HCT116 (cell line): ENCODE measurements around the gene DNAH10. TPM values are rescaled to one million over a fixed set of nuclear protein-coding genes. Genes with fewer than 3 reads are reported as not detected.

ENCODE experiments used
- ATAC-seq: fragments of 200-7000 bp; cut with Tn5 transposase; 2 replicates; pipeline ENCODE4 v1.9.1; 2020; ENCODE audit warnings: mild to moderate bottlenecking, moderate library complexity
- BruUV-seq: library from RNA; stranded (reverse); fragments of 400-500 nt; replicated peaks from 2 replicates; lab custom pipeline; 2021; lab: Mats Ljungman, UMichigan
- CTCF ChIA-PET: fragments of 300-600 bp; sonication (Branson Sonifier 250); formaldehyde crosslinking; loops from one replicate; lab custom pipeline; 2021; ENCODE audit warnings: antibody characterized with exemption; lab: Charles Lee
- POLR2A ChIA-PET: fragments of 300-600, 350-600 bp; sonication (Branson Sonifier 250); formaldehyde crosslinking; loops from one replicate; lab custom pipeline; 2021; ENCODE audit warnings: antibody characterized with exemption; lab: Charles Lee
- RAD21 ChIA-PET, 2 experiments: fragments of 300-600 bp; sonication (Branson Sonifier 250); formaldehyde crosslinking; loops; one replicate each; lab custom pipeline; 2023; ENCODE audit warnings: low total read pairs in 2 of 2; ENCODE audit not compliant: uncharacterized antibody in 2 of 2, unreplicated experiment in 2 of 2, low non-redundant PET in 1 of 2; lab: Charles Lee
- DNase-seq: peaks from one replicate; pipeline ENCODE4 v3.0.0-alpha.2; 2010; ENCODE audit warnings: low read depth, low spot score
- H2AFZ ChIP-seq: fragments of 200-600 bp; shearing (Covaris generic), sonication (generic); 2 replicates; pipeline ENCODE4 v1.6.1; 2017; ENCODE audit warnings: low read depth, mixed run types, mixed read lengths, antibody characterized with exemption, low read length; ENCODE audit not compliant: poor library complexity, severe bottlenecking
- H3K27ac ChIP-seq: 2 replicates; pipeline ENCODE4 v1.5.1; 2012; ENCODE audit warnings: low read depth, low read length
- H3K27me3 ChIP-seq: fragments of 200-600 bp; sonication (generic); 2 replicates; pipeline ENCODE4 v1.6.1; 2016; ENCODE audit warnings: mixed run types, low read length, mixed read lengths; ENCODE audit not compliant: insufficient read depth
- H3K36me3 ChIP-seq, 2 experiments: fragments of 200-500 bp in 1 of 2; fragments of 200-600 bp in 1 of 2; sonication (Bioruptor generic) in 1 of 2; sonication (generic) in 1 of 2; 2 replicates each; pipeline versions ENCODE4 v1.5.1 to v1.6.1; 2014 to 2016; ENCODE audit warnings: low read length in 2 of 2, inconsistent platforms in 1 of 2, mixed read lengths in 1 of 2, mixed run types in 1 of 2; ENCODE audit not compliant: insufficient read depth in 2 of 2, control insufficient read depth in 1 of 2
- H3K4me1 ChIP-seq, 2 experiments: fragments of 200-600 bp in 1 of 2; sonication (generic) in 1 of 2; 2 replicates each; pipeline versions ENCODE4 v1.5.1 to v1.6.1; 2012 to 2017; ENCODE audit warnings: low read length in 2 of 2, inconsistent platforms in 1 of 2, mild to moderate bottlenecking in 1 of 2, mixed read lengths in 1 of 2, mixed run types in 1 of 2, moderate library complexity in 1 of 2; ENCODE audit not compliant: insufficient read depth in 2 of 2, control insufficient read depth in 1 of 2
- H3K4me2 ChIP-seq: fragments of 200-600 bp; sonication (generic); 2 replicates; pipeline ENCODE4 v1.6.1; 2017; ENCODE audit warnings: mixed run types, low read length, mixed read lengths
- H3K4me3 ChIP-seq, 2 experiments: fragments of 200-600 bp in 1 of 2; sonication (generic) in 1 of 2; replicated peaks in 1 of 2; 2 replicates each; pipeline ENCODE4 v1.5.1; 2011 to 2016; ENCODE audit warnings: low read length in 2 of 2, control low read depth in 1 of 2, low read depth in 1 of 2, mild to moderate bottlenecking in 1 of 2, mixed read lengths in 1 of 2, mixed run types in 1 of 2
- H3K79me2 ChIP-seq: fragments of 200-600 bp; sonication (generic); 2 replicates; pipeline ENCODE4 v1.6.1; 2017; ENCODE audit warnings: mild to moderate bottlenecking, mixed run types, low read length, moderate library complexity, mixed read lengths; ENCODE audit not compliant: insufficient read depth
- H3K9ac ChIP-seq: fragments of 200-600 bp; sonication (generic); 2 replicates; pipeline ENCODE4 v1.6.1; 2016; ENCODE audit warnings: low read length, mixed read lengths
- H3K9me2 ChIP-seq: fragments of 200-600 bp; sonication (generic), shearing (Covaris generic); 2 replicates; pipeline ENCODE4 v1.6.1; 2017; ENCODE audit warnings: mixed run types, mild to moderate bottlenecking, moderate library complexity; ENCODE audit not compliant: insufficient read depth
- H3K9me3 ChIP-seq, 2 experiments: fragments of 200-500 bp in 1 of 2; fragments of 200-600 bp in 1 of 2; sonication (Bioruptor generic) in 1 of 2; sonication (generic) in 1 of 2; 2 replicates each; pipeline ENCODE4 v1.6.1; 2014 to 2017; ENCODE audit warnings: low read length in 2 of 2, mixed read lengths in 2 of 2, inconsistent platforms in 1 of 2, low read depth in 1 of 2, mild to moderate bottlenecking in 1 of 2, mixed run types in 1 of 2, moderate library complexity in 1 of 2; ENCODE audit not compliant: control insufficient read depth in 1 of 2, insufficient read depth in 1 of 2
- H4K20me1 ChIP-seq: fragments of 200-600 bp; sonication (generic), shearing (Covaris generic); 2 replicates; pipeline ENCODE4 v1.6.1; 2017; ENCODE audit warnings: mixed run types, mild to moderate bottlenecking, moderate library complexity; ENCODE audit not compliant: insufficient read depth
- CEBPB ChIP-seq: IDR thresholded peaks from 2 replicates; pipeline ENCODE4 v1.6.1; 2012; ENCODE audit warnings: low read depth
- ELF1 ChIP-seq: IDR thresholded peaks from 2 replicates; pipeline ENCODE4 v1.6.1; 2012; ENCODE audit warnings: low read depth, borderline replicate concordance
- EZH2phosphoT487 ChIP-seq: fragments of 200-600 bp; IDR thresholded peaks from 2 replicates; pipeline ENCODE4 v1.6.1; 2018; ENCODE audit warnings: antibody characterized with exemption, borderline replicate concordance
- FOSL1 ChIP-seq: IDR thresholded peaks from 2 replicates; pipeline ENCODE4 v1.6.1; 2012; ENCODE audit warnings: low read depth
- JUND ChIP-seq: IDR thresholded peaks from 2 replicates; pipeline ENCODE4 v1.6.1; 2012
- RAD21 ChIP-seq: IDR thresholded peaks from 2 replicates; pipeline ENCODE4 v1.6.1; 2012; ENCODE audit warnings: low read depth, mild to moderate bottlenecking
- SRF ChIP-seq: IDR thresholded peaks from 2 replicates; pipeline ENCODE4 v1.6.1; 2012; ENCODE audit warnings: low read depth
- TCF7L2 ChIP-seq: IDR thresholded peaks from 2 replicates; pipeline ENCODE4 v1.7.0; 2011; ENCODE audit warnings: borderline replicate concordance, inconsistent platforms; ENCODE audit not compliant: insufficient read depth, insufficient read length; ENCODE audit errors: extremely low read depth
- YY1 ChIP-seq: IDR thresholded peaks from 2 replicates; pipeline ENCODE4 v1.6.1; 2011; ENCODE audit warnings: low read length, low read depth, moderate library complexity, mild to moderate bottlenecking; ENCODE audit not compliant: insufficient replicate concordance; ENCODE audit errors: extremely low read depth
- ZFX ChIP-seq: fragments of 450-650 bp; IDR thresholded peaks from 2 replicates; pipeline ENCODE4 v1.6.1; 2017
- ZNF274 ChIP-seq: fragments of 200-500 bp; sonication (Bioruptor generic); IDR thresholded peaks from 2 replicates; pipeline ENCODE4 v1.6.1; 2014; ENCODE audit warnings: mild to moderate bottlenecking, low read depth, low read length, inconsistent platforms
- intact Hi-C: fragments of 100-400 bp; cut with micrococcal nuclease; formaldehyde crosslinking; loops from 2 replicates; pipeline ENCODE4 v1.10.0; 2022
- total RNA-seq: library from RNA; stranded (reverse); gene quantifications from one replicate; pipeline ENCODE4 v1.2.1, GENCODE V29; 2021; ENCODE audit not compliant: unreplicated experiment
- TF ChIP-seq, protein P1 (sequence below): IDR thresholded peaks from 2 replicates; pipeline ENCODE4 v1.6.1; 2012
- TF ChIP-seq, protein P2 (sequence below), 3 experiments: fragments of 200-600 bp in 1 of 3; sonication (generic) in 1 of 3; IDR thresholded peaks in 2 of 3; conservative IDR thresholded peaks in 1 of 3; 2 replicates each; pipeline ENCODE4 v1.5.1; 2012 to 2017; ENCODE audit warnings: low read depth in 2 of 3, low read length in 2 of 3, antibody characterized with exemption in 1 of 3, borderline replicate concordance in 1 of 3, control low read depth in 1 of 3, mild to moderate bottlenecking in 1 of 3, mixed read lengths in 1 of 3, mixed run types in 1 of 3, moderate library complexity in 1 of 3; ENCODE audit not compliant: insufficient read depth in 1 of 3
- TF ChIP-seq, protein P3 (sequence below): IDR thresholded peaks from 2 replicates; pipeline ENCODE4 v1.6.1; 2012; ENCODE audit warnings: low read depth

Gene DNAH10
- total RNA-seq, 1 experiment from 2014 or later, result 1.3 TPM

DNA sequence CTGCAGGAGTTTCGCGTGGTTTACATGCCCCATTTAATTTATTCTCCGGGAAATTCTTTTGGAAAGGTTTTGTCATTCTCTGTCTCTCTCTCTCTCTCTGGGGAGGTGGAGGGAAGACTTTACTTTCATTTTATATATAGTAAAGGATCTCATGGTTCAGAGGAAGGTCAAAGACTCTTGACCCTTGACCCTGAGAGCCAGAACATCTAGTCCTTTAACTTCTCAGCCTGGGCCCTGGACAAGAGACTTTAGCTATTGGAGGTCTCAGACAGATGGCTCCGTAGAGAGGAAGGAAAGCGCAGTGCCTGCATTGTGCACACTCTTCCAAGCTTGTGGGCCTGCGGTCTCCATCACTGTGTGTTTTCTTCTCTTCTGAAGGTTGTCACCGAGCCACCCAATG lies 166.8 kb downstream of the DNAH10 start:
- H3K79me2 ChIP-seq, result no peaks in the 10 kb centered on the region
- no peak overlapping the region for H2AFZ ChIP-seq
- CTCF ChIA-PET, result no interaction called here
- no peak overlapping the region for H3K4me3 ChIP-seq
- ATAC-seq (no peak), DNase-seq (no peak)
- H3K36me3 ChIP-seq, result no peaks in the 10 kb centered on the region
- H3K9ac ChIP-seq, result no peak overlapping the region
- POLR2A ChIA-PET, result no interaction called here
- BruUV-seq, result no TSS peak
- RAD21 ChIA-PET, result no interaction called here
- H3K4me1 ChIP-seq, result no peaks in the 10 kb centered on the region
- no peak overlapping the region for H3K4me2 ChIP-seq
- H3K27ac ChIP-seq, result no peak overlapping the region
- no peaks in the 10 kb centered on the region for H3K27me3 ChIP-seq
- no peaks in the 10 kb centered on the region for H3K9me2 ChIP-seq
- TF ChIP-seq CEBPB, result no peak
- TF ChIP-seq YY1, result no peak
- TF ChIP-seq, protein P1, sequence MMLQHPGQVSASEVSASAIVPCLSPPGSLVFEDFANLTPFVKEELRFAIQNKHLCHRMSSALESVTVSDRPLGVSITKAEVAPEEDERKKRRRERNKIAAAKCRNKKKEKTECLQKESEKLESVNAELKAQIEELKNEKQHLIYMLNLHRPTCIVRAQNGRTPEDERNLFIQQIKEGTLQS, result no peak
- TF ChIP-seq RAD21, result no peak
- no peak for TF ChIP-seq ZNF274
- TF ChIP-seq TCF7L2, result no peak
- TF ChIP-seq ZFX, result no peak
- TF ChIP-seq, protein P2, sequence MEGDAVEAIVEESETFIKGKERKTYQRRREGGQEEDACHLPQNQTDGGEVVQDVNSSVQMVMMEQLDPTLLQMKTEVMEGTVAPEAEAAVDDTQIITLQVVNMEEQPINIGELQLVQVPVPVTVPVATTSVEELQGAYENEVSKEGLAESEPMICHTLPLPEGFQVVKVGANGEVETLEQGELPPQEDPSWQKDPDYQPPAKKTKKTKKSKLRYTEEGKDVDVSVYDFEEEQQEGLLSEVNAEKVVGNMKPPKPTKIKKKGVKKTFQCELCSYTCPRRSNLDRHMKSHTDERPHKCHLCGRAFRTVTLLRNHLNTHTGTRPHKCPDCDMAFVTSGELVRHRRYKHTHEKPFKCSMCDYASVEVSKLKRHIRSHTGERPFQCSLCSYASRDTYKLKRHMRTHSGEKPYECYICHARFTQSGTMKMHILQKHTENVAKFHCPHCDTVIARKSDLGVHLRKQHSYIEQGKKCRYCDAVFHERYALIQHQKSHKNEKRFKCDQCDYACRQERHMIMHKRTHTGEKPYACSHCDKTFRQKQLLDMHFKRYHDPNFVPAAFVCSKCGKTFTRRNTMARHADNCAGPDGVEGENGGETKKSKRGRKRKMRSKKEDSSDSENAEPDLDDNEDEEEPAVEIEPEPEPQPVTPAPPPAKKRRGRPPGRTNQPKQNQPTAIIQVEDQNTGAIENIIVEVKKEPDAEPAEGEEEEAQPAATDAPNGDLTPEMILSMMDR (IDR thresholded peaks at IDR 0.05 in 2 of 3, conservative IDR thresholded peaks at IDR 0.05 in 1 of 3; ENCODE audit: borderline replicate concordance in 1 of 3, insufficient read depth in 1 of 3, low read depth in 2 of 3, low read length in 2 of 3), result no peak
- TF ChIP-seq SRF, result no peak
- TF ChIP-seq ELF1, result no peak
- TF ChIP-seq EZH2phosphoT487, result no peak
- no peak for TF ChIP-seq FOSL1
- TF ChIP-seq JUND, result no peak
- TF ChIP-seq, protein P3, sequence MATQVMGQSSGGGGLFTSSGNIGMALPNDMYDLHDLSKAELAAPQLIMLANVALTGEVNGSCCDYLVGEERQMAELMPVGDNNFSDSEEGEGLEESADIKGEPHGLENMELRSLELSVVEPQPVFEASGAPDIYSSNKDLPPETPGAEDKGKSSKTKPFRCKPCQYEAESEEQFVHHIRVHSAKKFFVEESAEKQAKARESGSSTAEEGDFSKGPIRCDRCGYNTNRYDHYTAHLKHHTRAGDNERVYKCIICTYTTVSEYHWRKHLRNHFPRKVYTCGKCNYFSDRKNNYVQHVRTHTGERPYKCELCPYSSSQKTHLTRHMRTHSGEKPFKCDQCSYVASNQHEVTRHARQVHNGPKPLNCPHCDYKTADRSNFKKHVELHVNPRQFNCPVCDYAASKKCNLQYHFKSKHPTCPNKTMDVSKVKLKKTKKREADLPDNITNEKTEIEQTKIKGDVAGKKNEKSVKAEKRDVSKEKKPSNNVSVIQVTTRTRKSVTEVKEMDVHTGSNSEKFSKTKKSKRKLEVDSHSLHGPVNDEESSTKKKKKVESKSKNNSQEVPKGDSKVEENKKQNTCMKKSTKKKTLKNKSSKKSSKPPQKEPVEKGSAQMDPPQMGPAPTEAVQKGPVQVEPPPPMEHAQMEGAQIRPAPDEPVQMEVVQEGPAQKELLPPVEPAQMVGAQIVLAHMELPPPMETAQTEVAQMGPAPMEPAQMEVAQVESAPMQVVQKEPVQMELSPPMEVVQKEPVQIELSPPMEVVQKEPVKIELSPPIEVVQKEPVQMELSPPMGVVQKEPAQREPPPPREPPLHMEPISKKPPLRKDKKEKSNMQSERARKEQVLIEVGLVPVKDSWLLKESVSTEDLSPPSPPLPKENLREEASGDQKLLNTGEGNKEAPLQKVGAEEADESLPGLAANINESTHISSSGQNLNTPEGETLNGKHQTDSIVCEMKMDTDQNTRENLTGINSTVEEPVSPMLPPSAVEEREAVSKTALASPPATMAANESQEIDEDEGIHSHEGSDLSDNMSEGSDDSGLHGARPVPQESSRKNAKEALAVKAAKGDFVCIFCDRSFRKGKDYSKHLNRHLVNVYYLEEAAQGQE, result no peak
- no peaks in the 10 kb centered on the region for H3K9me3 ChIP-seq
- H4K20me1 ChIP-seq, result no peaks in the 10 kb centered on the region
- intact Hi-C loops, result no loop called here
